Placental epithelial cell (primary cell): ENCODE measurements around the gene WNT9B. TPM values are rescaled to one million over a fixed set of nuclear protein-coding genes. Genes with fewer than 3 reads are reported as not detected.

Source experiments
- small RNA-seq: library from RNA; depleted of rRNA; stranded (forward); fragments of <200 nt; gene quantifications from one replicate; pipeline ENCODE3, GENCODE V24; 2012
- total RNA-seq: library from RNA; depleted of rRNA; stranded (reverse); fragments of >200 nt; gene quantifications from 2 replicates; pipeline ENCODE4 v1.2.3, GENCODE V29; 2012

WNT9B gene, protein sequence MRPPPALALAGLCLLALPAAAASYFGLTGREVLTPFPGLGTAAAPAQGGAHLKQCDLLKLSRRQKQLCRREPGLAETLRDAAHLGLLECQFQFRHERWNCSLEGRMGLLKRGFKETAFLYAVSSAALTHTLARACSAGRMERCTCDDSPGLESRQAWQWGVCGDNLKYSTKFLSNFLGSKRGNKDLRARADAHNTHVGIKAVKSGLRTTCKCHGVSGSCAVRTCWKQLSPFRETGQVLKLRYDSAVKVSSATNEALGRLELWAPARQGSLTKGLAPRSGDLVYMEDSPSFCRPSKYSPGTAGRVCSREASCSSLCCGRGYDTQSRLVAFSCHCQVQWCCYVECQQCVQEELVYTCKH
- total RNA-seq: not detected in 2 replicates

GRCh38 chr17:46851029-46851741 is at the start of gene WNT9B:
Gene WNT9B, plus strand, starts transcription at chr17:46851583. Its CDS starts 56 bp downstream, at chr17:46851639.

GRCh38 chr17:46818316-46818928 is 33.0 kb upstream of the WNT9B start, which contains the start of gene WNT3:
Gene WNT3, minus strand, starts transcription at chr17:46818692. Its CDS starts 95 bp downstream, at chr17:46818597.

GRCh38 chr17:46922804-46923635 is 71.6 kb downstream of the WNT9B start, which contains the start of gene GOSR2:
Gene GOSR2, plus strand, starts transcription at chr17:46923160. Its CDS starts 33 bp downstream, at chr17:46923193.

Small RNAs within 50 kb of the gene (small RNA-seq; reads per million reads assigned to genes)
- 0.12 reads per million for gene RNU6ATAC3P

Other genes starting within 250 kb of the WNT9B start
- gene WNT3, start 32.9 kb upstream of the WNT9B start, total RNA-seq: 0.39 and 0.65 TPM in 2 replicates
- 41.2 and 43.4 TPM in 2 replicates for gene GOSR2, start 71.6 kb downstream of the WNT9B start, total RNA-seq
- gene RPRML, start 127.7 kb downstream of the WNT9B start, total RNA-seq: not detected in 2 replicates